HEK293 (cell line): ENCODE results near the gene GCNT4.

ENCODE experiments used
- CTCF ChIA-PET: fragments of 350-600 bp; formaldehyde crosslinking; extraction: SDS; loops from one replicate; lab custom pipeline; 2021; ENCODE audit warnings: antibody characterized with exemption; lab: Yijun Ruan, JAX
- POLR2A ChIA-PET: fragments of 300-600 bp; formaldehyde crosslinking; extraction: SDS; loops from one replicate; lab custom pipeline; 2020; ENCODE audit warnings: antibody characterized with exemption, inconsistent platforms; lab: Yijun Ruan, JAX
- H3K27ac ChIP-seq: fragments of 200-500 bp; sonication (Bioruptor generic); 2 replicates; pipeline ENCODE4 v1.5.1; 2014; ENCODE audit warnings: low read depth, low read length, control low read depth, inconsistent platforms; ENCODE audit errors: extremely low read depth
- H3K36me3 ChIP-seq, 2 experiments: fragments of 200-500 bp in 1 of 2; sonication (Bioruptor generic) in 1 of 2; 1 replicate in 1 of 2; 2 replicates in 1 of 2; pipeline ENCODE4 v1.5.1; 2014 to 2017; ENCODE audit warnings: inconsistent platforms in 2 of 2, low read length in 2 of 2; ENCODE audit not compliant: control insufficient read depth in 2 of 2, insufficient read depth in 1 of 2
- H3K4me1 ChIP-seq: fragments of 200-500 bp; sonication (Bioruptor generic); 2 replicates; pipeline ENCODE4 v1.5.1; 2014; ENCODE audit warnings: mild to moderate bottlenecking, low read length, inconsistent platforms; ENCODE audit not compliant: control insufficient read depth, insufficient read depth
- H3K4me3 ChIP-seq: 2 replicates; pipeline ENCODE4 v1.5.1; 2011; ENCODE audit warnings: low read depth, mild to moderate bottlenecking, control low read depth, low read length, moderate library complexity
- H3K9me3 ChIP-seq: fragments of 200-500 bp; sonication (Bioruptor generic); 2 replicates; pipeline ENCODE4 v1.5.1; 2014; ENCODE audit warnings: low read depth, low read length, inconsistent platforms; ENCODE audit not compliant: control insufficient read depth, insufficient read depth
- BCL11B ChIP-seq: fragments of 450-650 bp; formaldehyde crosslinking; IDR thresholded peaks from 2 replicates; pipeline ENCODE4 v1.5.1; 2016; ENCODE audit warnings: low read depth, missing biosample characterization, missing genetic modification characterization
- BCL6B ChIP-seq: fragments of 450-650 bp; formaldehyde crosslinking; IDR thresholded peaks from 2 replicates; pipeline ENCODE4 v1.5.1; 2017; ENCODE audit warnings: missing biosample characterization, missing genetic modification characterization
- CTCF ChIP-seq: fragments of 450-650 bp; formaldehyde crosslinking; IDR thresholded peaks from 2 replicates; pipeline ENCODE4 v1.5.1; 2016; ENCODE audit warnings: missing biosample characterization, missing genetic modification characterization
- KLF9 ChIP-seq: fragments of 450-650 bp; formaldehyde crosslinking; IDR thresholded peaks from 2 replicates; pipeline ENCODE4 v1.5.1; 2016; ENCODE audit warnings: missing biosample characterization, missing genetic modification characterization, low read depth
- PRDM1 ChIP-seq: fragments of 450-650 bp; formaldehyde crosslinking; IDR thresholded peaks from 2 replicates; pipeline ENCODE4; 2016; ENCODE audit warnings: missing biosample characterization, missing genetic modification characterization
- SP2 ChIP-seq: fragments of 450-650 bp; formaldehyde crosslinking; IDR thresholded peaks from 2 replicates; pipeline ENCODE4 v1.5.1; 2016; ENCODE audit warnings: missing biosample characterization, missing genetic modification characterization
- ZBTB26 ChIP-seq: fragments of 450-650 bp; formaldehyde crosslinking; optimal IDR thresholded peaks from 2 replicates; pipeline ENCODE3; 2016; ENCODE audit warnings: missing biosample characterization, mild to moderate bottlenecking, missing genetic modification characterization
- ZNF16 ChIP-seq: fragments of 450-650 bp; formaldehyde crosslinking; IDR thresholded peaks from 2 replicates; pipeline ENCODE4 v1.5.1; 2016; ENCODE audit warnings: low read depth, missing biosample characterization, missing genetic modification characterization
- ZNF18 ChIP-seq: fragments of 450-650 bp; formaldehyde crosslinking; IDR thresholded peaks from 2 replicates; pipeline ENCODE4 v1.5.1; 2016; ENCODE audit warnings: missing biosample characterization, missing genetic modification characterization
- ZNF184 ChIP-seq: fragments of 450-650 bp; IDR thresholded peaks from 2 replicates; pipeline ENCODE4 v1.5.1; 2018; ENCODE audit warnings: missing biosample characterization, mild to moderate bottlenecking, missing genetic modification characterization
- ZNF26 ChIP-seq: fragments of 450-650 bp; formaldehyde crosslinking; IDR thresholded peaks from 2 replicates; pipeline ENCODE4 v1.5.1; 2016; ENCODE audit warnings: missing biosample characterization, missing genetic modification characterization
- ZNF292 ChIP-seq: fragments of 450-650 bp; formaldehyde crosslinking; IDR thresholded peaks from 2 replicates; pipeline ENCODE4 v1.5.1; 2016; ENCODE audit warnings: low read depth, missing biosample characterization, missing genetic modification characterization, borderline replicate concordance
- ZNF362 ChIP-seq: fragments of 450-650 bp; formaldehyde crosslinking; IDR thresholded peaks from 2 replicates; pipeline ENCODE4 v1.5.1; 2016; ENCODE audit warnings: missing biosample characterization, missing genetic modification characterization
- ZNF391 ChIP-seq: fragments of 450-650 bp; formaldehyde crosslinking; IDR thresholded peaks from 2 replicates; pipeline ENCODE4 v1.5.1; 2016; ENCODE audit warnings: low read depth, missing biosample characterization, missing genetic modification characterization, borderline replicate concordance
- ZNF488 ChIP-seq: fragments of 450-650 bp; formaldehyde crosslinking; IDR thresholded peaks from 2 replicates; pipeline ENCODE4 v1.5.1; 2016; ENCODE audit warnings: missing biosample characterization, missing genetic modification characterization
- ZNF510 ChIP-seq: fragments of 450-650 bp; formaldehyde crosslinking; IDR thresholded peaks from 2 replicates; pipeline ENCODE4 v1.5.1; 2018; ENCODE audit warnings: mild to moderate bottlenecking, missing genetic modification characterization, missing biosample characterization; ENCODE audit not compliant: insufficient replicate concordance
- ZNF521 ChIP-seq: fragments of 450-650 bp; formaldehyde crosslinking; IDR thresholded peaks from 2 replicates; pipeline ENCODE4 v1.5.1; 2017; ENCODE audit warnings: missing biosample characterization, mild to moderate bottlenecking, missing genetic modification characterization
- ZNF560 ChIP-seq: fragments of 450-650 bp; formaldehyde crosslinking; IDR thresholded peaks from 2 replicates; pipeline ENCODE4 v1.5.1; 2017; ENCODE audit warnings: missing biosample characterization, missing genetic modification characterization, borderline replicate concordance
- ZNF571 ChIP-seq: fragments of 450-650 bp; formaldehyde crosslinking; IDR thresholded peaks from 2 replicates; pipeline ENCODE4 v1.5.0; 2017; ENCODE audit warnings: missing biosample characterization, missing genetic modification characterization
- ZNF610 ChIP-seq: fragments of 450-650 bp; formaldehyde crosslinking; IDR thresholded peaks from 2 replicates; pipeline ENCODE4 v1.5.1; 2016; ENCODE audit warnings: missing biosample characterization, missing genetic modification characterization, borderline replicate concordance
- ZNF626 ChIP-seq: fragments of 450-650 bp; sonication (Bioruptor Pico); formaldehyde crosslinking; IDR thresholded peaks from 2 replicates; pipeline ENCODE4 v1.5.1; 2018; ENCODE audit warnings: missing biosample characterization, missing genetic modification characterization, inconsistent platforms
- ZNF629 ChIP-seq: fragments of 450-650 bp; formaldehyde crosslinking; IDR thresholded peaks from 2 replicates; pipeline ENCODE4 v1.5.1; 2017; ENCODE audit warnings: missing biosample characterization, missing genetic modification characterization
- ZNF664 ChIP-seq: fragments of 450-650 bp; formaldehyde crosslinking; IDR thresholded peaks from 2 replicates; pipeline ENCODE4 v1.5.1; 2016; ENCODE audit warnings: missing biosample characterization, missing genetic modification characterization
- ZNF670 ChIP-seq: fragments of 450-650 bp; formaldehyde crosslinking; IDR thresholded peaks from 2 replicates; pipeline ENCODE4 v1.5.1; 2016; ENCODE audit warnings: missing biosample characterization, missing genetic modification characterization, low read depth
- ZXDB ChIP-seq: fragments of 450-650 bp; formaldehyde crosslinking; IDR thresholded peaks from 2 replicates; pipeline ENCODE4 v1.5.1; 2016; ENCODE audit warnings: missing biosample characterization, missing genetic modification characterization

GCNT4 gene

GRCh38 chr5:75055727-75056144 lies 3.4 kb upstream of the GCNT4 start:
- H3K4me1 ChIP-seq, result peaks cover 7% of the 10 kb centered on the region
- ChIA-PET POLR2A (no interaction called here), CTCF (no interaction called here)
- H3K36me3 ChIP-seq, result no peaks in the 10 kb centered on the region
- H3K9me3 ChIP-seq, result no peaks in the 10 kb centered on the region
- H3K4me3 ChIP-seq, result no peak overlapping the region
- H3K27ac ChIP-seq, result no peak overlapping the region
- no peak for TF ChIP-seq ZNF16
- TF ChIP-seq ZNF488 (tag by site-specific recombination), result no peak
- TF ChIP-seq ZNF664 (tag by site-specific recombination), result no peak
- TF ChIP-seq ZNF670 (tag by site-specific recombination), result no peak
- no peak for TF ChIP-seq BCL6B (tag by site-specific recombination)
- no peak for TF ChIP-seq ZXDB (tag by site-specific recombination)
- TF ChIP-seq KLF9 (tag by site-specific recombination), result no peak
- TF ChIP-seq ZNF629, result no peak
- no peak for TF ChIP-seq CTCF (tag by site-specific recombination)
- TF ChIP-seq ZNF391 (tag by site-specific recombination), result no peak
- TF ChIP-seq ZNF184, result no peak
- no peak for TF ChIP-seq SP2 (tag by site-specific recombination)
- TF ChIP-seq ZNF292 (tag by site-specific recombination), result no peak
- no peak for TF ChIP-seq ZNF510 (tag by site-specific recombination)
- no peak for TF ChIP-seq PRDM1
- TF ChIP-seq BCL11B (tag by site-specific recombination), result no peak
- TF ChIP-seq ZNF571, result no peak

- Histone ChIP-seq H3K36me3 (no peaks in the 10 kb centered on the region), H3K9me3 (no peaks in the 10 kb centered on the region), H3K4me1 (peaks cover 7% of the 10 kb centered on the region), H3K27ac (peak overlapping the region; percentile 53; the same call in 1 of the 2 replicates), H3K4me3 (peak overlapping the region; percentile 67)
- CTCF ChIA-PET, result interaction anchor here (0.6 to 0.8 kb wide), 3 partner anchors 690 to 1204 kb away, joined by 3 to 4 read pairs (median 4); no protein-coding TSS in a partner anchor
- POLR2A ChIA-PET, result interaction anchor here (0.9 to 1.4 kb wide), 2 partner anchors 183 to 282 kb away, joined by 4 read pairs; partner anchors contain the start of genes ANKRD31 and HMGCR
- TF ChIP-seq ZNF521 (tag by site-specific recombination), result no peak
- no peak for TF ChIP-seq ZNF626 (tag by site-specific recombination)
- no peak for TF ChIP-seq ZNF362
- TF ChIP-seq ZNF26, result no peak
- TF ChIP-seq ZNF18, result no peak
- TF ChIP-seq ZNF560, result no peak
- no peak for TF ChIP-seq ZNF610
- no peak for TF ChIP-seq ZBTB26 (tag by site-specific recombination)
Observed at GRCh38 chr5:75054134-75054930, 2.0 kb upstream of the GCNT4 start.
